GM12865 (cell line): ENCODE data around the gene ZNF92.
"Not testable (repeated sequence)": the region's sequence is repeated elsewhere in the genome, so short reads cannot be mapped to it uniquely, and the experiment has no call there.

Experiments used
- DNase-seq: peaks from one replicate; pipeline ENCODE4 v3.0.0; 2010; ENCODE audit warnings: low read depth
- H3K4me3 ChIP-seq: 2 replicates; pipeline ENCODE4 v1.5.1; 2011; ENCODE audit warnings: mild to moderate bottlenecking, low read depth, low read length, control low read depth
- CTCF ChIP-seq: IDR thresholded peaks from 2 replicates; pipeline ENCODE4 v1.5.1; 2011; ENCODE audit warnings: low read length, control low read depth, low read depth, inconsistent platforms; ENCODE audit not compliant: insufficient read depth; ENCODE audit errors: missing control alignments

Gene ZNF92

GRCh38 chr7:65373608-65374351 lies at the start of gene ZNF92:
Gene ZNF92, plus strand, starts transcription at chr7:65373855. Its CDS starts 143 bp downstream, at chr7:65373998.
- DNase-seq: peak; percentile 99
- H3K4me3 ChIP-seq: peak within 1 kb of the TSS; percentile 86
- no peak for TF ChIP-seq CTCF

- no peak for DNase-seq
Measured at GRCh38 chr7:65325793-65326432, 47.7 kb upstream of the ZNF92 start.

GRCh38 chr7:65338346-65338745 lies 35.3 kb upstream of the ZNF92 start:
- TF ChIP-seq CTCF: no peak
- no peak overlapping the region for H3K4me3 ChIP-seq
- peak; percentile 45 for DNase-seq

More at GRCh38 chr7:65325793-65326432, 47.7 kb upstream of the ZNF92 start:
- TF ChIP-seq CTCF: no peak
- no peak overlapping the region for H3K4me3 ChIP-seq

GRCh38 chr7:65339257-65339656 lies 34.4 kb upstream of the ZNF92 start:
- no peak for TF ChIP-seq CTCF
- DNase-seq: no peak
- H3K4me3 ChIP-seq: no peak overlapping the region

GRCh38 chr7:65342723-65343629 lies 30.7 kb upstream of the ZNF92 start:
- DNase-seq: no peak
- no peak for TF ChIP-seq CTCF
- no peak overlapping the region for H3K4me3 ChIP-seq

GRCh38 chr7:65344541-65344940 lies 29.1 kb upstream of the ZNF92 start:
- not testable (repeated sequence) for DNase-seq, H3K4me3 ChIP-seq

GRCh38 chr7:65354263-65354662 lies 19.4 kb upstream of the ZNF92 start:
- TF ChIP-seq CTCF: no peak
- DNase-seq: no peak
- H3K4me3 ChIP-seq: no peak overlapping the region
